NCI-H2081 (cell line): ENCODE measurements around the gene SLIT3.
"Not testable (repeated sequence)": the region's sequence is repeated elsewhere in the genome, so short reads cannot be mapped to it uniquely, and the experiment has no call there.

Experiments used
- DNase-seq, 2 experiments: peaks; one replicate each; lab custom pipeline; 2025; lab: John Stamatoyannopoulos, UW

SLIT3 gene

DNA sequence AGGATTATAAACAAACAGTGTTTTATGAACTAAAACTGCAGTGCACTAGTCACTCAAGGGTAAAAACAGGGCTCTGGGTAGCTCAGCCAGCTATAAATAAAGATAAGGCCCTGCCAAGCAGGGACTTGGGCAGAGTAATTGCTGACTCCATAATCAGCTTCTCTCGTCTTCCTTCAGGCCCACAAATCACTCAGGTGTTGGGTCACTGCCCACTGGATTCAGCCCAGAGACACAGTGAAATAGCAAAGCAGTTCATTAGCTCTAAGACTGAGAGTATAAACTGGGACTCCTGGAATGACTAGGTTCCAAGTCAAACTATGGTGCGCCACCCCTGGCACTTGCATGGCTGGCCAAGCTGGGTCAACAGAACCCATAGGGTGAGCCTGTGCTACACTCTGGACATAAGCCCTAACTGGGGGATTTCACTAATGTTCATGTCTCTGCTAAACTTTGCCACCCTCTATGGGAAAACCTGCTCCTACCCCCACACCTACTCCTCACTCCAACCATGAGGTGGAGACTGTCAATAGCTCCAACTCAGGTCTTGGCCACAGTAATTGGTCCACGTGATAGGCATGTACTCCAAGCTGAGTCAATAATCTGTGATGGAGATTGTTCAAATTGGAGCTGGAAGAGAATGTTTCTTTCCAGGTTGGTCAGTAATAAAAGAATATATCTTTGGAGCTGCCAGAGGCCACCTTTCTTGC is 158.5 kb downstream of the SLIT3 start:
- DNase-seq: no peak

- not testable (repeated sequence) for DNase-seq
Observed at GRCh38 chr5:169140215-169140614, 160.7 kb downstream of the SLIT3 start.

- no peak for DNase-seq
Observed at GRCh38 chr5:169139480-169140050, 161.4 kb downstream of the SLIT3 start.

- DNase-seq: no peak
Observed at GRCh38 chr5:169133531-169133930, 167.4 kb downstream of the SLIT3 start.

DNA sequence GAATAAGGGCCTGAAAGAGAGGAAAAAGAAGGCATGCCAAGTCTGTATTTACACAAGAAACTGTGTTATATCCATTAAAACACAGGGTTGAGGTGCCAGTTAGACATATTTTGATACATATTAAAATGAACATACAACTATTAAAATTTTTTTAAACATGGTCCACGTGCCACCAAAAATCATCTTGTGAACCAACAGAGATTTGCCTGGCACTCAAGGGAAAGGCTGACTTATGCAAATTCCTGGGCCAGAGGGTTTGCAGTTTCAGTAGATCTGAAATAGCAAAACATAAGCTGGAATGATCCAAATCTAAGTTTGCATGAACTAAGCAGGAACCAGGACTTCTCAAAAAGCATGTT is 168.7 kb downstream of the SLIT3 start:
- no peak for DNase-seq

- no peak for DNase-seq
Observed at GRCh38 chr5:169131616-169132301, 169.2 kb downstream of the SLIT3 start.

GRCh38 chr5:169128679-169129078 is 172.3 kb downstream of the SLIT3 start:
- DNase-seq: no peak

- no peak for DNase-seq
Observed at GRCh38 chr5:169127431-169127830, 173.5 kb downstream of the SLIT3 start.

GRCh38 chr5:169126481-169127021 is 174.4 kb downstream of the SLIT3 start:
- no peak for DNase-seq

- DNase-seq: no peak
Observed at GRCh38 chr5:169125571-169125970, 175.4 kb downstream of the SLIT3 start.

GRCh38 chr5:169122951-169123350 is 178.0 kb downstream of the SLIT3 start:
- DNase-seq: no peak

DNA sequence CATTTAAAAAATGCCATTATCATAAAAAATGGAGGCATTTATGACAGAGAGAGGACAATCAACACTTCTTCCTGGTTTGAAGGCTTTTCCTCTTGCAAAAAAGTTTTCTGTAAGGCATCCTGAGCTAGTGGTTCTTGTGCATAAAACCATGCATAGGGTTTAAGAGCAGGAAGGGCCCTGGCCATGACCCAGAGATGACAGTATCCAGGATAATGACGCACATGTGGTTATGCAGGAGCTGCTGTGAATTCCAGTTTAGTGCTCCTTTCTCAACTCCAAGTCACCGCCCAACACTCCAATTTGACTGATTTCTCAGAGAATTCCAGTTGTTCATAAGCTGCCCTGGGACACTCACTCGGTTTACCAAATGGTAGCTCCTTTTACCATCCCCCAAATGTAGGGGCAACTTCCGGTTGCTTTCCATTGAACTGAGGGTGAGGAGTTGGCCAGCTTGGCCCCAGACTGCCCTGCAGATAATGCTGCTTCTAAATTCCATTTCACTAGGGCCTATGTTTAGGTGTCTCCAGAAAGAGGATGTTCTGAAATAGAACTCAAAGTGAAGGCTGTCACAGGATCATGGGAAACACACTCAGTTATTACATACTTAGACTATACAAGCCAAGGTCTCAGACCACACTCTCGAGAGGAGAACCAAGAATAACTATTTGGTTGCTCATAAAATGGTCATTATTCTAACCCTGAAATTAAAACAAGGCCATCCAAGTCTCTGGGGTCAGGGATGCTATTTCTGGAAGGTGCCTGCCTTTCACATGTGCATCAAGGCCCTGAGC is 179.1 kb downstream of the SLIT3 start:
- DNase-seq: no peak

GRCh38 chr5:169119288-169120048 is 181.5 kb downstream of the SLIT3 start:
- DNase-seq: no peak

DNA sequence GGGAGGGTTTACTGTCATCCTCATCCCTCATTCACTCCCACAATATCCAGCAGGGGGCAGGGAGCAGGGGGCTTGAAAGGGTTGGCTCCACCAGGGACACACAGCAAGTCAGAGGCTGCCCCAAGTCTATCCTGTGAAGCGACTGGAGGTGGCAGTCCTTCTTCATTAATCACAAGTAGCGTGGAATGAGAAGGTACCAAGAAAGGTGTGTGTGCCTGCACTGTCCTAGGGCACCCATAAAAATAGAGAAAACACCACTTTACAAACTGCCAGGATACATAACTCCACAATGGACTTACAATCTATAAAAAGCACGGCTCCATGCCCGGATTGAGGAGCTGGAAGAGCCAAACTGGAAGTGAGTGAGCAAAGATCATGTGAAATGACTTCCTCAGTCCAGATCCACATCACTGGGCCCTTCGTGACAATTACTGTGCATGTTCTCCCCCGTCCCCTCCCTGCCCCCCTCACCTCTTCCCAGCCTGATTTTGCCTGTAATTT is 183.9 kb downstream of the SLIT3 start:
- DNase-seq: no peak

GRCh38 chr5:169115461-169116124 is 185.3 kb downstream of the SLIT3 start:
- no peak for DNase-seq

DNA sequence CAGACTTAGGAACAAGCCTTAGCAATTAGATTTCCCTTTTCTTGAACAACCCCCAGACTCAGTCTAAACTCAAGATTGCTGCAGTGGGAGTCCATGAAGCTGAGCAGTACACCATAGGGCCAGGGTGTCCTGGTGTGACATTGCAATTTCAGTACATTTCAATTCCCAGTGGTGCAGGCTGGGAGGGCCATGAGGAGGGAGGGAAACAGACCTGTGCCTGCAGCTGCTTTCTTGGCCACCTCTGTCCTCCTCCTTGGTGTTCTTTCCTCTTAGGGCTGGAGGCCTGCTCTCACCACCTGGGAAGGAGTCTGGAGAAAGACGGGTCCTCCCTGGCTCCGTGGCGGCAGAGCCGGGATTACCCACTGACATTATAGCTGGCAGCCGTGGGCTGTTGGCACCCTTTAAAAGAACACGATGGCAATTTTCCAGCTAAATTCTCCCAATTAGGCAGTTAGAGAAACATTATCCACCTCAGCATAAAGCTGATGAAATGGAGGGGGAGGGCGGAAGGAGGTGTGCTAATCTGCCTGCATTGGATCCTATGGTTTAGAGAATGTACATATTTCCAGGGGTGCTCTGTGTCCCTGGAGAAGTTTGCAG is 186.4 kb downstream of the SLIT3 start:
- DNase-seq: no peak

DNA sequence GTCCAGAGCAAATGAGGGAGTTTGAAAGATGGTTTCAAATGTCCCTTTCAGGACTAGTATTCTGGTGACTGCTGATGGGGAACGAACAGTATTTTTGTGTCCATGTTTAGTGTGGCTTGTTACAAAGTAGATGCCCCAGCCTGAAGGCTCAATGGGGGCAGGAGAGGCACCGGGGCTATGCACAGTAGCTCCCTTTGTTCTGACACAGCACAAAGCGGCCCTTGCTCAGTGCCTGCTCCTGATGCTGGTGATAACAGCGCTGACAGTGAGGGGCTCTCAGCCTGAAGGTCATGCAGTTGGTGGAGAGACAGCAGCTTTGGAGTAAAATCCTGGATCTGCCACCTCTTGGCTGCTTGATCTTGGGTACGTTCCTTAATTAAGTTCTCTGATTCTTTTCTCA is 188.9 kb downstream of the SLIT3 start:
- DNase-seq: no peak

- no peak for DNase-seq
Observed at GRCh38 chr5:169106911-169107706, 193.8 kb downstream of the SLIT3 start.

DNA sequence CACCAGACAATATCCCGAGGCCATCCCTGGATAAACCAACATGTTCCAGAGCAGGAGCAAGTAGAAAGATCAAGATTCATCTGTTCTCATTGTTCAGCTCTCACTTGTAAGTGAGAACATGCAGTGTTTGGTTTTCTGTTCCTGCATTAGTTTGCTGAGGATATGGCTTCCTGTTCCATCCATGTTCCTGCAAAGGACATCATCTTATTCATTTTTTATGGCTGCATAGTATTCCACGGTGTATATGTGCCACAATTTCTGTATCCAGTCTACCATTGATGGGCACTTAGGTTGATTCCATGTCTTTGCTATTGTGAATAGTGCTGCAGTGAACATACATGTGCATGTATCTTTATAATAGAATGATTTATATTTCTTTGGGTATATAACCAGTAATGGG is 195.4 kb downstream of the SLIT3 start:
- DNase-seq: not testable (repeated sequence)
